Mammary epithelial cell (primary cell): ENCODE data around the gene PICALM.

Experiments
- EZH2 ChIP-seq: IDR thresholded peaks from 2 replicates; pipeline ENCODE4 v1.6.1; 2012; ENCODE audit warnings: low read length, inconsistent platforms, borderline replicate concordance
- TF ChIP-seq, protein P1 (sequence below), 2 donors: IDR thresholded peaks in 1 of 2; conservative IDR thresholded peaks in 1 of 2; 2 replicates each; pipeline ENCODE4 v1.5.1; 2011 to 2012; ENCODE audit warnings: inconsistent platforms in 2 of 2, low read length in 2 of 2, mild to moderate bottlenecking in 2 of 2, control low read depth in 1 of 2, low read depth in 1 of 2; ENCODE audit not compliant: insufficient read depth in 1 of 2; ENCODE audit errors: extremely low read depth in 1 of 2

DNA sequence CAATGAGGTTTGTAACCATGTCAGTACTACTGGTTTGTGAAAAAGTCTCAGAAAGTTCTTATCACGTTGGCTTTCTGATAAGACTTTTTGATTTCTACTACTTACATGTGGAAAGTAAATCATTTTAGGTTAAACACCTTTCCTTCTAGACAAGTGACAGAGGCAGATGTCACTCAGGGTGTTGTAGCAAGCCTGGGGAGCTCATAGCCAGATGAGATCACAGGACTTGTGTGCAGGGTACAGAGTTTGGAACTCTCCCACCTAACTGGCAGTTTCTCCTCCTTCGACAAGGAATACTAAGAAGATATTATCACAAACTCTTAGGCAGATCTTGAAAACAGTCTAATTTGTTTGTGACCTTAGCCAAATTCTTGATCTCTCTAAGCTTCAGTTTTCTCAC, 49.4 kb upstream of the PICALM start:
- no peak for TF ChIP-seq EZH2
- TF ChIP-seq, protein P1, sequence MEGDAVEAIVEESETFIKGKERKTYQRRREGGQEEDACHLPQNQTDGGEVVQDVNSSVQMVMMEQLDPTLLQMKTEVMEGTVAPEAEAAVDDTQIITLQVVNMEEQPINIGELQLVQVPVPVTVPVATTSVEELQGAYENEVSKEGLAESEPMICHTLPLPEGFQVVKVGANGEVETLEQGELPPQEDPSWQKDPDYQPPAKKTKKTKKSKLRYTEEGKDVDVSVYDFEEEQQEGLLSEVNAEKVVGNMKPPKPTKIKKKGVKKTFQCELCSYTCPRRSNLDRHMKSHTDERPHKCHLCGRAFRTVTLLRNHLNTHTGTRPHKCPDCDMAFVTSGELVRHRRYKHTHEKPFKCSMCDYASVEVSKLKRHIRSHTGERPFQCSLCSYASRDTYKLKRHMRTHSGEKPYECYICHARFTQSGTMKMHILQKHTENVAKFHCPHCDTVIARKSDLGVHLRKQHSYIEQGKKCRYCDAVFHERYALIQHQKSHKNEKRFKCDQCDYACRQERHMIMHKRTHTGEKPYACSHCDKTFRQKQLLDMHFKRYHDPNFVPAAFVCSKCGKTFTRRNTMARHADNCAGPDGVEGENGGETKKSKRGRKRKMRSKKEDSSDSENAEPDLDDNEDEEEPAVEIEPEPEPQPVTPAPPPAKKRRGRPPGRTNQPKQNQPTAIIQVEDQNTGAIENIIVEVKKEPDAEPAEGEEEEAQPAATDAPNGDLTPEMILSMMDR (conservative IDR thresholded peaks at IDR 0.05 in 1 of 2, IDR thresholded peaks at IDR 0.05 in 1 of 2; ENCODE audit: extremely low read depth in 1 of 2, insufficient read depth in 1 of 2, low read depth in 1 of 2, low read length in 2 of 2), result no peak
